Measurements from ENCODE around the gene TCF7L2. TPM values are rescaled to one million over a fixed set of nuclear protein-coding genes. Genes with fewer than 3 reads are reported as not detected.

Gene TCF7L2
- total RNA-seq, 1 donor from 2014 or later: 88.2 TPM

- H3K9me3 Mint-ChIP-seq (ENCODE audit: unreplicated experiment): no peaks in the 10 kb centered on the region
- no peak for DNase-seq (ENCODE audit: extremely low spot score, unreplicated experiment)
- peaks cover 24% of the 10 kb centered on the region for H3K4me1 Mint-ChIP-seq (ENCODE audit: unreplicated experiment)
- H3K27ac Mint-ChIP-seq (ENCODE audit: unreplicated experiment): peak overlapping the region; percentile 73
- no peak for TF ChIP-seq CTCF (IDR thresholded peaks at IDR 0.05)
- H3K36me3 Mint-ChIP-seq (ENCODE audit: unreplicated experiment): no peaks in the 10 kb centered on the region
- H3K4me3 Mint-ChIP-seq (ENCODE audit: unreplicated experiment): no peak overlapping the region
- no peaks in the 10 kb centered on the region for H3K27me3 Mint-ChIP-seq (ENCODE audit: unreplicated experiment)
Measured at GRCh38 chr10:112915590-112916572, 34.2 kb upstream of the TCF7L2 start.

- H3K4me1 Mint-ChIP-seq (ENCODE audit: unreplicated experiment): peaks cover 24% of the 10 kb centered on the region
- no peaks in the 10 kb centered on the region for H3K9me3 Mint-ChIP-seq (ENCODE audit: unreplicated experiment)
- H3K27ac Mint-ChIP-seq (ENCODE audit: unreplicated experiment): no peak overlapping the region
- no peak overlapping the region for H3K4me3 Mint-ChIP-seq (ENCODE audit: unreplicated experiment)
- H3K36me3 Mint-ChIP-seq (ENCODE audit: unreplicated experiment): no peaks in the 10 kb centered on the region
- DNase-seq (ENCODE audit: extremely low spot score, unreplicated experiment): no peak
- TF ChIP-seq CTCF (IDR thresholded peaks at IDR 0.05): no peak
- no peaks in the 10 kb centered on the region for H3K27me3 Mint-ChIP-seq (ENCODE audit: unreplicated experiment)
Measured at GRCh38 chr10:112917681-112918080, 32.4 kb upstream of the TCF7L2 start.

- DNase-seq (ENCODE audit: extremely low spot score, unreplicated experiment): no peak
- TF ChIP-seq CTCF (IDR thresholded peaks at IDR 0.05): no peak
- no peaks in the 10 kb centered on the region for H3K27me3 Mint-ChIP-seq (ENCODE audit: unreplicated experiment)
- peaks cover 24% of the 10 kb centered on the region for H3K4me1 Mint-ChIP-seq (ENCODE audit: unreplicated experiment)
- H3K27ac Mint-ChIP-seq (ENCODE audit: unreplicated experiment): no peak overlapping the region
- no peaks in the 10 kb centered on the region for H3K36me3 Mint-ChIP-seq (ENCODE audit: unreplicated experiment)
- no peaks in the 10 kb centered on the region for H3K9me3 Mint-ChIP-seq (ENCODE audit: unreplicated experiment)
- no peak overlapping the region for H3K4me3 Mint-ChIP-seq (ENCODE audit: unreplicated experiment)
Measured at GRCh38 chr10:112918771-112919170, 31.3 kb upstream of the TCF7L2 start.

- TF ChIP-seq CTCF (IDR thresholded peaks at IDR 0.05): no peak
- Mint-ChIP-seq H3K4me3 (ENCODE audit: unreplicated experiment) (no peak overlapping the region), H3K36me3 (ENCODE audit: unreplicated experiment) (no peaks in the 10 kb centered on the region), H3K27me3 (ENCODE audit: unreplicated experiment) (no peaks in the 10 kb centered on the region), H3K9me3 (ENCODE audit: unreplicated experiment) (no peaks in the 10 kb centered on the region), H3K27ac (ENCODE audit: unreplicated experiment) (no peak overlapping the region), H3K4me1 (ENCODE audit: unreplicated experiment) (peaks cover 20% of the 10 kb centered on the region)
- no peak for DNase-seq (ENCODE audit: extremely low spot score, unreplicated experiment)
Measured at GRCh38 chr10:112919721-112920120, 30.3 kb upstream of the TCF7L2 start.

- H3K36me3 Mint-ChIP-seq (ENCODE audit: unreplicated experiment): peaks cover 2% of the 10 kb centered on the region
- H3K27ac Mint-ChIP-seq (ENCODE audit: unreplicated experiment): no peak overlapping the region
- no peaks in the 10 kb centered on the region for H3K4me1 Mint-ChIP-seq (ENCODE audit: unreplicated experiment)
- DNase-seq (ENCODE audit: extremely low spot score, unreplicated experiment): no peak
- H3K9me3 Mint-ChIP-seq (ENCODE audit: unreplicated experiment): peaks cover 3% of the 10 kb centered on the region
- H3K4me3 Mint-ChIP-seq (ENCODE audit: unreplicated experiment): no peak overlapping the region
- TF ChIP-seq CTCF (IDR thresholded peaks at IDR 0.05): no peak
- no peaks in the 10 kb centered on the region for H3K27me3 Mint-ChIP-seq (ENCODE audit: unreplicated experiment)
Measured at GRCh38 chr10:112926906-112927688, 22.9 kb upstream of the TCF7L2 start.
